Body of pancreas (tissue), 4 donors: Measurements from ENCODE around the gene PGA3.
"Not testable (repeated sequence)": the region's sequence is repeated elsewhere in the genome, so short reads cannot be mapped to it uniquely, and the experiment has no call there.

ENCODE experiments used
- POLR2A ChIP-seq, 3 donors: fragments of 450-650 bp; IDR thresholded peaks; one replicate each; pipeline ENCODE4 v1.6.1; 2016; ENCODE audit warnings: antibody characterized with exemption in 3 of 3, mild to moderate bottlenecking in 2 of 3
- TF ChIP-seq, protein P1 (sequence below), 7 experiments: fragments of 450-650 bp in 4 of 7; fragments of 200-600 bp in 3 of 7; sonication (generic) in 3 of 7; IDR thresholded peaks; one replicate each; pipeline ENCODE4 v1.5.1; 2016 to 2019; ENCODE audit warnings: antibody characterized with exemption in 7 of 7

DNA sequence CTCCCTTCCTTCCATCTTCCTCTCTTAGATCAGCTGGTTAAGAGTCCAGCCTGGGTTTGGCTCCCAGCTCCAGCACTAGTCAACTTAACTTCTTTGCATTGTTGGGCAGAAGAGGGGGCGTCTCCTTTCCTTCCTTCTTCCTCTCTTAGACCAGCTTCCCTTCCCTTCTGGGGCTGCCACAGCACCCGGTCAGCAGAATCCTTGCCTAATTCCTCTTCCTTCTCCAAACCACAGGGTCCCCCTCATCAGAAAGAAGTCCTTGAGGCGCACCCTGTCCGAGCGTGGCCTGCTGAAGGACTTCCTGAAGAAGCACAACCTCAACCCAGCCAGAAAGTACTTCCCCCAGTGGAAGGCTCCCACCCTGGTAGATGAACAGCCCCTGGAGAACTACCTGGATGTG is 558 bp downstream of the PGA3 start:
- TF ChIP-seq POLR2A (IDR thresholded peaks at IDR 0.05): not testable (repeated sequence)
- TF ChIP-seq, protein P1, sequence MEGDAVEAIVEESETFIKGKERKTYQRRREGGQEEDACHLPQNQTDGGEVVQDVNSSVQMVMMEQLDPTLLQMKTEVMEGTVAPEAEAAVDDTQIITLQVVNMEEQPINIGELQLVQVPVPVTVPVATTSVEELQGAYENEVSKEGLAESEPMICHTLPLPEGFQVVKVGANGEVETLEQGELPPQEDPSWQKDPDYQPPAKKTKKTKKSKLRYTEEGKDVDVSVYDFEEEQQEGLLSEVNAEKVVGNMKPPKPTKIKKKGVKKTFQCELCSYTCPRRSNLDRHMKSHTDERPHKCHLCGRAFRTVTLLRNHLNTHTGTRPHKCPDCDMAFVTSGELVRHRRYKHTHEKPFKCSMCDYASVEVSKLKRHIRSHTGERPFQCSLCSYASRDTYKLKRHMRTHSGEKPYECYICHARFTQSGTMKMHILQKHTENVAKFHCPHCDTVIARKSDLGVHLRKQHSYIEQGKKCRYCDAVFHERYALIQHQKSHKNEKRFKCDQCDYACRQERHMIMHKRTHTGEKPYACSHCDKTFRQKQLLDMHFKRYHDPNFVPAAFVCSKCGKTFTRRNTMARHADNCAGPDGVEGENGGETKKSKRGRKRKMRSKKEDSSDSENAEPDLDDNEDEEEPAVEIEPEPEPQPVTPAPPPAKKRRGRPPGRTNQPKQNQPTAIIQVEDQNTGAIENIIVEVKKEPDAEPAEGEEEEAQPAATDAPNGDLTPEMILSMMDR (IDR thresholded peaks at IDR 0.05): not testable (repeated sequence)
